Loucy (cell line): ENCODE results near the gene RIPK4.

Source experiments
- H2AFZ ChIP-seq: fragments of 200-600 bp; sonication (generic); 2 replicates; pipeline ENCODE4 v1.6.0; 2016; ENCODE audit warnings: antibody characterized with exemption, mild to moderate bottlenecking, low read length, moderate library complexity
- H3F3A ChIP-seq: fragments of 200-600 bp; 2 replicates; pipeline ENCODE4 v1.6.0; 2016; ENCODE audit warnings: antibody characterized with exemption, low read depth, mild to moderate bottlenecking
- H3K27me3 ChIP-seq: fragments of 200-600 bp; sonication (generic); 2 replicates; pipeline ENCODE4 v1.6.1; 2014; ENCODE audit warnings: low read length, mild to moderate bottlenecking; ENCODE audit not compliant: insufficient read depth, poor library complexity, severe bottlenecking
- H3K36me3 ChIP-seq: fragments of 200-600 bp; sonication (generic); 2 replicates; pipeline ENCODE4 v1.6.1; 2016; ENCODE audit warnings: low read length; ENCODE audit not compliant: insufficient read depth
- H3K4me1 ChIP-seq: fragments of 200-600 bp; sonication (generic); 2 replicates; pipeline ENCODE4 v1.5.1; 2014; ENCODE audit warnings: low read length, mild to moderate bottlenecking; ENCODE audit not compliant: insufficient read depth, poor library complexity, severe bottlenecking
- H3K4me2 ChIP-seq: fragments of 200-600 bp; sonication (generic); 2 replicates; pipeline ENCODE4 v1.6.0; 2014; ENCODE audit warnings: antibody characterized with exemption, low read length, low read depth, mild to moderate bottlenecking; ENCODE audit not compliant: poor library complexity, severe bottlenecking
- H3K4me3 ChIP-seq: fragments of 200-600 bp; sonication (generic); 2 replicates; pipeline ENCODE4 v1.5.1; 2014; ENCODE audit warnings: low read length, mild to moderate bottlenecking, mixed read lengths; ENCODE audit not compliant: poor library complexity, severe bottlenecking
- H3K79me2 ChIP-seq: fragments of 200-600 bp; sonication (generic); 2 replicates; pipeline ENCODE4 v1.6.1; 2014; ENCODE audit warnings: low read length; ENCODE audit not compliant: insufficient read depth
- H3K9ac ChIP-seq: fragments of 200-600 bp; sonication (generic); 2 replicates; pipeline ENCODE4 v1.6.0; 2014; ENCODE audit warnings: mild to moderate bottlenecking, low read depth, low read length, moderate library complexity; ENCODE audit not compliant: poor library complexity, severe bottlenecking
- H3K9me2 ChIP-seq: fragments of 200-600 bp; sonication (generic); replicated peaks from 2 replicates; pipeline ENCODE4 v1.6.1; 2016; ENCODE audit warnings: low read depth, low read length, mixed read lengths
- H3K9me3 ChIP-seq: fragments of 200-600 bp; sonication (generic); 2 replicates; pipeline ENCODE4 v1.6.1; 2014; ENCODE audit warnings: mild to moderate bottlenecking, antibody characterized with exemption, low read length, low read depth; ENCODE audit not compliant: insufficient read depth
- H4K20me1 ChIP-seq: fragments of 200-600 bp; sonication (generic); 2 replicates; pipeline ENCODE4 v1.6.0; 2014; ENCODE audit warnings: antibody characterized with exemption, low read length, mild to moderate bottlenecking; ENCODE audit not compliant: insufficient read depth, poor library complexity, severe bottlenecking
- CTCF ChIP-seq: fragments of 200-600 bp; sonication (generic); conservative IDR thresholded peaks from 2 replicates; pipeline ENCODE4 v1.5.1; 2014; ENCODE audit warnings: mild to moderate bottlenecking, antibody characterized with exemption, low read length
- EZH2phosphoT487 ChIP-seq: fragments of 200-600 bp; IDR thresholded peaks from 2 replicates; pipeline ENCODE4 v1.6.1; 2018; ENCODE audit warnings: antibody characterized with exemption, mild to moderate bottlenecking, moderate library complexity, borderline replicate concordance

RIPK4 gene

GRCh38 chr21:41709166-41709565, 57.7 kb downstream of the RIPK4 start:
- no peaks in the 10 kb centered on the region for H3K27me3 ChIP-seq
- H3K36me3 ChIP-seq = no peaks in the 10 kb centered on the region
- no peaks in the 10 kb centered on the region for H4K20me1 ChIP-seq
- H3K4me1 ChIP-seq = peaks cover 8% of the 10 kb centered on the region
- H3K9ac ChIP-seq = no peak overlapping the region
- no peak overlapping the region for H3K4me2 ChIP-seq
- H2AFZ ChIP-seq = no peak overlapping the region
- TF ChIP-seq EZH2phosphoT487 (no peak), CTCF (no peak)
- H3K9me3 ChIP-seq = no peaks in the 10 kb centered on the region
- no peaks in the 10 kb centered on the region for H3K9me2 ChIP-seq
- H3F3A ChIP-seq = no peaks in the 10 kb centered on the region
- H3K4me3 ChIP-seq = no peak overlapping the region
- no peaks in the 10 kb centered on the region for H3K79me2 ChIP-seq

- no peaks in the 10 kb centered on the region for H3K9me2 ChIP-seq
- H3K4me1 ChIP-seq = peaks cover 8% of the 10 kb centered on the region
- no peaks in the 10 kb centered on the region for H3K9me3 ChIP-seq
- H2AFZ ChIP-seq = peak overlapping the region; percentile 42
- H3K36me3 ChIP-seq = no peaks in the 10 kb centered on the region
- H4K20me1 ChIP-seq = no peaks in the 10 kb centered on the region
- H3K4me3 ChIP-seq = no peak overlapping the region
- H3K4me2 ChIP-seq = peak overlapping the region; percentile 2
- H3K79me2 ChIP-seq = no peaks in the 10 kb centered on the region
- TF ChIP-seq CTCF = no peak
- no peak for TF ChIP-seq EZH2phosphoT487
- H3K27me3 ChIP-seq = no peaks in the 10 kb centered on the region
- H3F3A ChIP-seq = no peaks in the 10 kb centered on the region
- no peak overlapping the region for H3K9ac ChIP-seq
These were observed 58.9 kb downstream of the RIPK4 start for GRCh38 chr21:41707960-41708330.

GRCh38 chr21:41707231-41707959, 59.5 kb downstream of the RIPK4 start:
- H3K4me3 ChIP-seq = no peak overlapping the region
- no peaks in the 10 kb centered on the region for H3K9me3 ChIP-seq
- peaks cover 8% of the 10 kb centered on the region for H3K4me1 ChIP-seq
- H4K20me1 ChIP-seq = no peaks in the 10 kb centered on the region
- H3F3A ChIP-seq = no peaks in the 10 kb centered on the region
- H3K9me2 ChIP-seq = no peaks in the 10 kb centered on the region
- H3K79me2 ChIP-seq = no peaks in the 10 kb centered on the region
- peak overlapping the region; percentile 2 for H3K4me2 ChIP-seq
- H2AFZ ChIP-seq = peak overlapping the region; percentile 42
- no peaks in the 10 kb centered on the region for H3K27me3 ChIP-seq
- no peaks in the 10 kb centered on the region for H3K36me3 ChIP-seq
- H3K9ac ChIP-seq = no peak overlapping the region
- TF ChIP-seq EZH2phosphoT487 (no peak), CTCF (no peak)
